HG02840 (cell line): Measurements from ENCODE around the gene CD200R1L.

Experiments used
- ATAC-seq: cut with Tn5 transposase; IDR thresholded peaks from one replicate; pipeline ENCODE4 v1.9.1; 2021; ENCODE audit warnings: mild to moderate bottlenecking, moderate library complexity, moderate number of reproducible peaks; ENCODE audit not compliant: unreplicated experiment, low FRiP score

Gene CD200R1L

GRCh38 chr3:112793326-112794081 lies 53.2 kb downstream of the CD200R1L start:
- ATAC-seq: no peak

GRCh38 chr3:112791736-112792135 lies 54.9 kb downstream of the CD200R1L start:
- ATAC-seq: no peak

GRCh38 chr3:112789787-112790186 lies 56.9 kb downstream of the CD200R1L start:
- ATAC-seq: no peak

GRCh38 chr3:112786881-112787579 lies 59.6 kb downstream of the CD200R1L start:
- ATAC-seq: no peak

GRCh38 chr3:112786002-112786590 lies 60.6 kb downstream of the CD200R1L start:
- no peak for ATAC-seq

- no peak for ATAC-seq
Measured at GRCh38 chr3:112785321-112786001, 61.2 kb downstream of the CD200R1L start.

- ATAC-seq: no peak
Measured at GRCh38 chr3:112782491-112782890, 64.2 kb downstream of the CD200R1L start.

- ATAC-seq: no peak
Measured at GRCh38 chr3:112781599-112781998, 65.1 kb downstream of the CD200R1L start.

GRCh38 chr3:112779558-112780480 lies 66.8 kb downstream of the CD200R1L start:
- no peak for ATAC-seq

GRCh38 chr3:112779011-112779410 lies 67.7 kb downstream of the CD200R1L start:
- ATAC-seq: no peak

GRCh38 chr3:112778353-112778948 lies 68.2 kb downstream of the CD200R1L start:
- ATAC-seq: no peak

- no peak for ATAC-seq
Measured at GRCh38 chr3:112777811-112778210, 68.9 kb downstream of the CD200R1L start.

GRCh38 chr3:112776836-112777235 lies 69.8 kb downstream of the CD200R1L start:
- no peak for ATAC-seq

- ATAC-seq: no peak
Measured at GRCh38 chr3:112776000-112776399, 70.7 kb downstream of the CD200R1L start.

- ATAC-seq: no peak
Measured at GRCh38 chr3:112775011-112775742, 71.5 kb downstream of the CD200R1L start.

GRCh38 chr3:112774293-112774926 lies 72.3 kb downstream of the CD200R1L start:
- no peak for ATAC-seq

GRCh38 chr3:112773864-112774263 lies 72.8 kb downstream of the CD200R1L start:
- no peak for ATAC-seq

GRCh38 chr3:112770951-112771350 lies 75.7 kb downstream of the CD200R1L start:
- ATAC-seq: no peak
